GM19043 (cell line): ENCODE results near the gene PUM2.
"Not testable (repeated sequence)": the region's sequence is repeated elsewhere in the genome, so short reads cannot be mapped to it uniquely, and the experiment has no call there.

ENCODE experiments used
- ATAC-seq: cut with Tn5 transposase; IDR thresholded peaks from one replicate; pipeline ENCODE4 v1.9.1; 2021; ENCODE audit warnings: low read depth; ENCODE audit not compliant: unreplicated experiment

PUM2 gene

DNA sequence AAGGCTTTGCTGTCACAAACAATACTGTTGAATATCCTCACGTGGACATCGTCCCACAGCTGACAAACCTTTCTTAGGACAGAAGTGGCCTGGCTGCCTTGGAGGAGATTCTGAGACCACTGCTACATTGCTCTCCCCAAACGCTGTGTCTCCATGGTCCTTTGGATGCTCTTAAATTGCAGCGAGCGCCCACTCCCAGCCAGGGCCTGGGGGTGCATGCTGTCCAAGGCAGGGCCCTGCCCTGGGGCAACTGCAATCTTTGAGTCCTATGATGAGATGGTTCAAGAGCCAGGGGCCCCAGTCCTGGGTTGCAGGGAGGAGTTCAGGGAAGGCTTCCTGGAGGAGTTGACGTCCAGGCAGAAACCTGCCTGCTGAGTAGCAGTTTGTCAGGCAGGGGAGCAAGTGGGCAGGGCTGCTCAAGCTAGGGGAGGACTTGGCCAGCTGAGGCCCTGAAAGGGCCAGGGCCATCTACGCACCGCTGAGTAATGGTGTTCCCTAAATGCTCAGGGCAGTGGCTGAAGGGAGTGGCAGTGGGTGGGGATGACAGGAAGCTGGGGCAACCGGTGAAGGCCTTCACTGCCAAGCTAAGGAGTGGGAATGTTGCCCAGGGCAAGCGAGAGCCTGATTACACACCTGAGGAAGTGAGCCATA lies 114.9 kb downstream of the PUM2 start:
- ATAC-seq, result no peak

GRCh38 chr2:20234597-20234996 lies 116.0 kb downstream of the PUM2 start:
- not testable (repeated sequence) for ATAC-seq

GRCh38 chr2:20232837-20233207 lies 117.8 kb downstream of the PUM2 start:
- no peak for ATAC-seq

GRCh38 chr2:20231598-20232026 lies 119.0 kb downstream of the PUM2 start:
- no peak for ATAC-seq

DNA sequence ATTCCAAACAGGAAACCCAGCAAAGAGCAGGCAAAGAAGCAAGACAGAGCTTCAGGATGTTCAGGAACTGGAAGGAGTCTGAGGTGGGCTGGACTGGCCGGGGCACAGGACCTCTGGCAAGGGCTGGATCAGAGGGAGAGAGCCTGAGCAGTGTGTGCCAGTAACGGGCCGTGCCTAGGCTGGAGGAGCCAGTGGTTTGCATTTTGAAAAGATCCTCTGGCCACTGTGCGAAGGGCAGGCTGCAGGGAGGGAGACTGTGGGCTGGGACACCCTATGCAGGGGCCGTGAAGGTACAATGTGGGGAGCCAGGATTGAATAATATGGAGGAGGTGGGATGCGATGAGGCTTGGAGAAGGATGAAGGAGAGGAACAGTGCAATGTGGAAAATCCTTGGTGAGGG lies 119.5 kb downstream of the PUM2 start:
- no peak for ATAC-seq

- ATAC-seq, result no peak
These were observed 120.6 kb downstream of the PUM2 start for GRCh38 chr2:20230114-20230425.

- no peak for ATAC-seq
These were observed 121.1 kb downstream of the PUM2 start for GRCh38 chr2:20229322-20230113.

GRCh38 chr2:20227894-20228505 lies 122.6 kb downstream of the PUM2 start:
- no peak for ATAC-seq

DNA sequence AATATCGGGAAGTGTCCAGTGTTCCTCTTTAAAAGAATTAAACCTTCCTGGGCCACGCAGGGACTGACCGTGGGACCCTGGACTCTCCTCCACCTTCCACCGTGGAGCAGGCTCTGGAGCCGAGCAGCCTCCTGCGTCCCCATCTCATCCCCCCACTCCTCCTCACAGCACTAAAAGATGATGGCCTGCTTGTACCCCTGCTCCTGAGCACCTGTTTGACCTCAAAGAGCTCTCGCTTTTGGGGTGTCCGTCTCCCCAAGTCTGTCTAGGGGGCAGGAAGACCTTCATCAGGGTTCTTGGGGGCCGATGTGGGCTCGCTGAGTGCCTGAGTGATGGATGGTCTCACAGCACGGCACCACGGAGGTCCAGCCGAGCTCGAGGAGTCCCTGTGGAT lies 124.5 kb downstream of the PUM2 start:
- no peak for ATAC-seq

DNA sequence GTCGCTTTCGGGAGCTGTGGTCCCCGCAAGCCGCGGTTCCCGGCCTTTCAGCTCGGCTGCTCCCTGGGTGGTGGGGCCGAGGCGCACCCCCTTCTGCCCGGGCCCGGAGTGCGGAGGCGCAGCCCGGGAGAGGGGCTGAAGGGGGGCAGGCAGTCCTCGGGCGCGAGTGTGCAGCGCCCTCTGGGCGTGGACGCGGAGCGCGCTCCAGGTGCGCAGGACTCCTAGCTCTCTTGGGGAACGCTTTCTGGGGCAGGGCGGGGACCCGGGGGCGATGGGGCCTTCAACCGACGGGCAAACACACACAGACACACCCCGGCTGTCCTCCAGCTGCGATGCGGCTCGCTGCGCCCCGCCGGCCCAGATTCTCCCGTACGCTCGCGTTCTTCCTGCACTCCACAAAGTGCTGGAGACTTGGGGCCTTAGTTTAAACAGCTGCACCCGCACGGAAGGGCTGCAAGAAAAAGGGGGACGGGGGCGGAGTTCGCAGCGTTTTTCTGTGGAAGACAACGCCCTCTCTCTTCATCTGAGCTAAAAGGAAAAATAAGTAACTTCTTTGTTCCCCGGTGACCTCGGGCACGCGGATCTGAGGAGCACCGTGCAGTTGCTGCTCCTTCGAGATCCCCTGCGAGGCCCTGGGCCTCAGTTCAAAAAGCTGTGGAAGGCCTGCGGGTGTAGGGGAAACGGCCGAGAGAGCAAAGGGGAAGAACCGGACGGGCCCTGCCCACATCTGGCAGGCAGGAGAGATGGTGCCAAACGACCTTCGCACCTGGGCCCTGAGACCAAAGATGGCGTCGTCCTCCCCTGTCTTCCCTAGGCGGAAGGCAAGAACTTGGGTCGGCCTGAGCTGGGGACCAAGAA lies 125.1 kb downstream of the PUM2 start:
- peak; percentile 50 for ATAC-seq

DNA sequence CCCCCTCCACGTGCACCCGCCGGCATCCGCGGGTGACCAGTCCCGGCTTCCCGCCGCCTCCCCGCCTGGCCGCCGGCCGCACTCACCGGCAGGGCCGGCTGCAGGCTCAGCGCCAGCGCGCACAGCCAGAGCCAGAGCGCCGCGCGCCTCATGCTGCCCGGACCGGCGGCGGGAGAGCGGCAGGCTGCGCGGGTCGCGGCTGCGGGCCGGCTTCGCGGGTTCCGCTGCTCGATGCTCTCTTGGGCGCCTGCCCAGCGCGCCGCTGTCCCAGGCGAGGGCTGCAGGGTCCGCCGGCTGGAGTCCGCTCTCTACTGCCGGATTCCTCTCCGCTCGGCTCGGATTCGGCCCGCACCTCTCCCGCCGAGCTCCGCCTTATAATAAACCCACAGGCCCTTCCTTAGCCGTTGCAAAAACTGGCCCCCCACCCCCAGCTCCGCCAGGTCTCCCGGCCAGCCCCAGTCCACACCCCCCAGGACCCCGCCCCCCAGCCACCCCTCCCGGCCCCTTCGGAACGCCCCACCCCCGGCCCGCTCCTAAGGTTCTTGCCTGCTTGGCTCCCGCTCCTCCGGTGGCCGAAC lies 125.8 kb downstream of the PUM2 start, which contains the start of gene SDC1:
Gene SDC1, minus strand, starts transcription at position 415 of the 578 bp plus-strand sequence. Its CDS starts 263 bp downstream, at position 152.
- ATAC-seq, result peak; percentile 17

DNA sequence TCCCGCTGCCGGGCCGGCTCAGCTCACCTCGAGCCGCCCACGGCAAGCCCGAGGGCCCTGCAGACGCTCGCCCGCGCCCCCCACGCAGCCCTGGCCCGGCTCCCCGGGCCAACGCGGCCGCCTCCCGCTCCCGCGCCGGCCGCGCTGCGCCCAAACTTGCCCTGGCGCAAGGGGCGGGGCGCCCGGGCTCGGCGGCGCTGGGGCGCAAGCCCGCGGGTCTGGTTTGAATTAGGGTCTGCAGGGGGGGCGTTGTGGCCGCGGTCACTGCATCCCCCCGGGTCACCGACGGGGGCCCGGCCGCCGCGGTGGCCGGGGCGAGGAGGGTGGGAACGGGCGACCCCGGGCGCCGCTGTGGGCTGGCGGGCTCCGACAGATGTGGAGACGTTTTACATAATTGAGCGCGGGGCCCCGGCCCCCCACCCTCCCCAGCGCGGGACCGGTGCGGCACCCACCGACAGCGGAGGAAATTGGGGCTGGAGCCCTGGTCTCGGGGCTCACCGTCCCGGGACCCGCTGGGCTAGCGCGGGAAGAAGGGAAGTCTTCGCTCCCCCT lies 126.4 kb downstream of the PUM2 start:
- no peak for ATAC-seq

DNA sequence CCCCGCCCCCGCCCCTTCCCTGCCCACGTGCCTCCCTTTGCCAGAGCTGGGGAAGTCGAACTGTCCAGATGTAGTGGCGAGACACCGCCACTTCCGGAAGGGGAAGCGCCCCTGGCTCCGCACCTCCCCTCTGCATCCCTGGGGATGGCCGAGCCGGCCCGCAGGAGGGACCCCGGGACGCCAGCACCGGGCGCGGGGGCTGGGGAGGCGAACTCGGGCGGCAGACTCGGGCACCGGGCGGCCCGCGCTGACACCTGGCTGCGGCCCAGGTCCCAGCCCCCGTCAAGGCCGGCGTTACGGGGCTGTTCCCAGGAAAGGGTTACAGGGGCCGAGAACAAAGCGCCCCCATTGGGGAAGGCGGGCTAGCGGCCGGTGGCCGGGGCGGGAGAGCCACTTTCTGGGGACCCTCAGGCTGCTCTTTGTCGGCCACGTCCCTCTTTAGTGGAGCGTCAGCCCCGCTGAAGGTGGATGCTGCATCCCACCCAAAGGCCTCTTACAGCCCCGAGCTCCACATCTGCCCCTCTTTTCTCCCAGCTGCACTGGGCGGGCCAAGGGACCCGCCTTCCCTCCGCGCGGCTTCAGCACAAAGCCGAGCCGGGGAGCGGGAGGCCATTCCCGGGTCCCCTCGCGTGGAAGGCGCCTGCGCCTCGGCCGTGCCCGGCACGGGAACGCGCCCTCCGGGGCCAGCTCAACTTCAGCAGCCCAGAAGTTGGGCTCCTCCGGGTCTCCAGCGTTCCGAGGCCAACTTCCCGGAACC lies 127.1 kb downstream of the PUM2 start:
- ATAC-seq, result no peak

- no peak for ATAC-seq
These were observed 127.8 kb downstream of the PUM2 start for GRCh38 chr2:20222769-20223406.

- ATAC-seq, result no peak
These were observed 128.5 kb downstream of the PUM2 start for GRCh38 chr2:20222014-20222768.

- no peak for ATAC-seq
These were observed 129.1 kb downstream of the PUM2 start for GRCh38 chr2:20221555-20221973.

DNA sequence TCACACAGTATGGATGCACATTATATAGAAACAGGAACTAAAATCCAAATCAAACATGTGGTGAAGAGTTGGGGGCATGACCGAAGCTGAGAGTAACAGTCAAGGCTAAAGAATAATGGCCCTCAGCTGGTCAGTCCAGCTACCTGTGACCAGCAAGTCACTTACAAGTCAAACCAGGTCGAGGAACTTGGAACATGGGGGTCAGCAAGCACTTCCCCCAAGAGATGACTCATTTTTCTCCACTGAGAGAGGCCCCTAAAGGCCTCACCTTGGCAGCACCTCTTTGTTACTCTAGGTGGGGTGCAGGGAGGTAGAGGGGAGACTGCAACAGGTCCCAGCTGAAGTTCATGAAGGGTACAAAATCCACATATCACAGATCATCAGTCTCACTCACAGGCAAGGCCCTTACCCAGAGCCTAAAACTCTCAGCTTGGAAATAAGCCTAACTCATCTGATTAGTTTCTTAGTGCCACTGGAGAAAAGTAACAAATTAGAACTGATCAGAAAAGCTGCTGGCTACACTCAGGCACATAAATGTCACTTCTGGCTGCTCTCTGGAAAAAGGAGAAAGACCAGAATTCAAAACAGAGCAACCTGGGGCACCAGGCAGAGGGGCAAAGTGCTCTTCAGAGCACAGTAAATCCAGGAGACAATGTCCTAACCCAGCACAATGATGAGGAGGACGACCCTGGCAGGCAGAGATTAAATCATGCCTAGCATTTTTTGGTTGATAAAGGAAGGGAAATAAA lies 129.7 kb downstream of the PUM2 start:
- no peak for ATAC-seq
